A172 (cell line): ENCODE measurements around the gene SOCS6. TPM values are rescaled to one million over a fixed set of nuclear protein-coding genes. Genes with fewer than 3 reads are reported as not detected.
"Not testable (repeated sequence)": the region's sequence is repeated elsewhere in the genome, so short reads cannot be mapped to it uniquely, and the experiment has no call there.

Experiments
- DNase-seq: peaks from one replicate; pipeline ENCODE4 v3.0.0-alpha.2; 2015; ENCODE audit warnings: low spot score
- total RNA-seq: library from RNA; depleted of rRNA; stranded (reverse); fragments of >200 nt; shearing (Covaris generic); gene quantifications from 2 replicates; pipeline ENCODE4 v1.2.3, GENCODE V29; 2014

Gene SOCS6
- total RNA-seq, 1 experiment from 2014 or later, result 27.4 TPM

GRCh38 chr18:70322385-70322784, 33.5 kb downstream of the SOCS6 start:
- DNase-seq, result no peak

- DNase-seq, result no peak
Measured at GRCh38 chr18:70322928-70323327, 34.1 kb downstream of the SOCS6 start.

GRCh38 chr18:70324897-70325296, 36.1 kb downstream of the SOCS6 start:
- DNase-seq, result no peak

GRCh38 chr18:70326255-70326654, 37.4 kb downstream of the SOCS6 start:
- DNase-seq, result no peak

GRCh38 chr18:70328169-70328568, 39.3 kb downstream of the SOCS6 start:
- no peak for DNase-seq

- no peak for DNase-seq
Measured at GRCh38 chr18:70329071-70329470, 40.2 kb downstream of the SOCS6 start.

- DNase-seq, result no peak
Measured at GRCh38 chr18:70330887-70331286, 42.0 kb downstream of the SOCS6 start.

- DNase-seq, result no peak
Measured at GRCh38 chr18:70331456-70332097, 42.7 kb downstream of the SOCS6 start.

- DNase-seq, result no peak
Measured at GRCh38 chr18:70332694-70333093, 43.8 kb downstream of the SOCS6 start.

GRCh38 chr18:70333316-70333715, 44.5 kb downstream of the SOCS6 start:
- DNase-seq, result no peak

- DNase-seq, result peak; percentile 55
Measured at GRCh38 chr18:70333757-70334156, 44.9 kb downstream of the SOCS6 start.

- DNase-seq, result no peak
Measured at GRCh38 chr18:70334264-70334663, 45.4 kb downstream of the SOCS6 start.

GRCh38 chr18:70334728-70335329, 46.0 kb downstream of the SOCS6 start:
- DNase-seq, result no peak

- no peak for DNase-seq
Measured at GRCh38 chr18:70335892-70336726, 47.3 kb downstream of the SOCS6 start.

- peak; percentile 78 for DNase-seq
Measured at GRCh38 chr18:70337139-70337972, 48.5 kb downstream of the SOCS6 start.

- DNase-seq, result no peak
Measured at GRCh38 chr18:70338890-70339289, 50.0 kb downstream of the SOCS6 start.

- no peak for DNase-seq
Measured at GRCh38 chr18:70339915-70340314, 51.1 kb downstream of the SOCS6 start.

- not testable (repeated sequence) for DNase-seq
Measured at GRCh38 chr18:70348481-70348880, 59.6 kb downstream of the SOCS6 start.

- no peak for DNase-seq
Measured at GRCh38 chr18:70349316-70349715, 60.5 kb downstream of the SOCS6 start.

GRCh38 chr18:70354080-70354479, 65.2 kb downstream of the SOCS6 start:
- no peak for DNase-seq

GRCh38 chr18:70354771-70355170, 65.9 kb downstream of the SOCS6 start:
- DNase-seq, result no peak
